H9 (cell line): ENCODE measurements around the gene PTPRR. TPM values are rescaled to one million over a fixed set of nuclear protein-coding genes. Genes with fewer than 3 reads are reported as not detected.

Source experiments
- DNase-seq: peaks from one replicate; pipeline ENCODE4 v3.0.0-alpha.2; 2017
- H2AFZ ChIP-seq: one replicate; pipeline ENCODE4 v1.6.1; 2013; ENCODE audit warnings: mild to moderate bottlenecking, low read length, control low read depth, moderate library complexity
- H2AK5ac ChIP-seq: 2 replicates; pipeline ENCODE4 v1.6.1; 2013; ENCODE audit warnings: low read length, control low read depth, mixed read lengths; ENCODE audit not compliant: insufficient read length
- H2BK120ac ChIP-seq: one replicate; pipeline ENCODE4 v1.6.1; 2013; ENCODE audit warnings: low read depth, mild to moderate bottlenecking, low read length, control low read depth, inconsistent platforms; ENCODE audit not compliant: poor library complexity, severe bottlenecking
- H2BK12ac ChIP-seq: 2 replicates; pipeline ENCODE4 v1.6.1; 2013; ENCODE audit warnings: low read length, control low read depth, mixed read lengths, low read depth; ENCODE audit not compliant: insufficient read length
- H2BK15ac ChIP-seq: 2 replicates; pipeline ENCODE4 v1.6.1; 2013; ENCODE audit warnings: low read depth, low read length, control low read depth
- H2BK20ac ChIP-seq: one replicate; pipeline ENCODE4 v1.6.1; 2013; ENCODE audit warnings: low read depth, mild to moderate bottlenecking, low read length, control low read depth, inconsistent platforms; ENCODE audit not compliant: poor library complexity, severe bottlenecking
- H2BK5ac ChIP-seq: 2 replicates; pipeline ENCODE4 v1.6.1; 2013; ENCODE audit warnings: low read length, control low read depth, mixed read lengths; ENCODE audit not compliant: insufficient read length
- H3K14ac ChIP-seq: 2 replicates; pipeline ENCODE4 v1.6.1; 2013; ENCODE audit warnings: low read length, control low read depth; ENCODE audit not compliant: insufficient read depth
- H3K18ac ChIP-seq: 2 replicates; pipeline ENCODE4 v1.6.1; 2013; ENCODE audit warnings: low read depth, mild to moderate bottlenecking, mixed read lengths, low read length, control low read depth; ENCODE audit not compliant: insufficient read length
- H3K23ac ChIP-seq: 2 replicates; pipeline ENCODE4 v1.6.1; 2013; ENCODE audit warnings: low read length, control low read depth, mixed read lengths, low read depth; ENCODE audit not compliant: insufficient read length
- H3K23me2 ChIP-seq: 2 replicates; pipeline ENCODE4 v1.6.1; 2013; ENCODE audit warnings: low read depth, mild to moderate bottlenecking, mixed read lengths, low read length, control low read depth; ENCODE audit not compliant: insufficient read length, poor library complexity, severe bottlenecking
- H3K27ac ChIP-seq: 2 replicates; pipeline ENCODE4 v1.5.1; 2013; ENCODE audit warnings: low read length, control low read depth, mixed read lengths, low read depth; ENCODE audit not compliant: insufficient read length
- H3K27me3 ChIP-seq: 2 replicates; pipeline ENCODE4 v1.6.1; 2013; ENCODE audit warnings: low read length, control low read depth, inconsistent platforms; ENCODE audit not compliant: insufficient read depth
- H3K4ac ChIP-seq: 2 replicates; pipeline ENCODE4 v1.6.1; 2013; ENCODE audit warnings: low read depth, mild to moderate bottlenecking, control low read depth, inconsistent platforms, low read length, moderate library complexity
- H3K4me1 ChIP-seq: 2 replicates; pipeline ENCODE4 v1.6.1; 2013; ENCODE audit warnings: low read length, control low read depth, inconsistent platforms; ENCODE audit not compliant: insufficient read depth
- H3K4me2 ChIP-seq: 2 replicates; pipeline ENCODE4 v1.6.1; 2013; ENCODE audit warnings: low read length, control low read depth, mixed read lengths; ENCODE audit not compliant: insufficient read length, insufficient read depth
- H3K56ac ChIP-seq: 2 replicates; pipeline ENCODE4 v1.6.1; 2013; ENCODE audit warnings: low read depth, mild to moderate bottlenecking, mixed read lengths, low read length, control low read depth; ENCODE audit not compliant: insufficient read length
- H3K79me1 ChIP-seq: 2 replicates; pipeline ENCODE4 v1.6.1; 2013; ENCODE audit warnings: low read depth, mild to moderate bottlenecking, moderate library complexity, low read length, control low read depth, inconsistent platforms; ENCODE audit not compliant: insufficient read depth, poor library complexity, severe bottlenecking
- H3K79me2 ChIP-seq: 2 replicates; pipeline ENCODE4 v1.6.1; 2013; ENCODE audit warnings: low read length, control low read depth, inconsistent platforms; ENCODE audit not compliant: insufficient read depth
- H3K9ac ChIP-seq: 2 replicates; pipeline ENCODE4 v1.6.1; 2013; ENCODE audit warnings: low read length, control low read depth, mixed read lengths; ENCODE audit not compliant: insufficient read length; ENCODE audit errors: extremely low read depth
- H3K9me3 ChIP-seq: one replicate; pipeline ENCODE4 v1.6.1; 2013; ENCODE audit warnings: low read depth, low read length, inconsistent platforms; ENCODE audit not compliant: control insufficient read depth
- H3T11ph ChIP-seq: one replicate; pipeline ENCODE4 v1.6.1; 2013; ENCODE audit warnings: mild to moderate bottlenecking, low read length, control low read depth, inconsistent platforms
- H4K20me1 ChIP-seq: one replicate; pipeline ENCODE4 v1.6.1; 2013; ENCODE audit not compliant: control insufficient read depth, insufficient read length, insufficient read depth
- H4K5ac ChIP-seq: 2 replicates; pipeline ENCODE4 v1.6.1; 2013; ENCODE audit warnings: low read depth, mild to moderate bottlenecking, mixed read lengths, low read length, control low read depth; ENCODE audit not compliant: insufficient read length
- H4K8ac ChIP-seq: replicated peaks from 2 replicates; pipeline ENCODE4 v1.6.1; 2013; ENCODE audit warnings: low read length, control low read depth, mixed read lengths, low read depth; ENCODE audit not compliant: insufficient read length
- H4K91ac ChIP-seq: 2 replicates; pipeline ENCODE4 v1.6.1; 2013; ENCODE audit warnings: low read depth, mild to moderate bottlenecking, moderate library complexity, mixed read lengths, low read length, control low read depth; ENCODE audit not compliant: insufficient read length
- H3K27ac Mint-ChIP-seq, 3 experiments: 2 replicates in 2 of 3; 3 replicates in 1 of 3; pipeline ENCODE4 v1.8.0; 2020 to 2021; ENCODE audit warnings: mixed read lengths in 3 of 3, mild to moderate bottlenecking in 1 of 3, moderate library complexity in 1 of 3
- H3K27me3 Mint-ChIP-seq: 2 replicates; pipeline ENCODE4 v1.8.0; 2021; ENCODE audit warnings: low read depth, mild to moderate bottlenecking, moderate library complexity, mixed read lengths
- H3K36me3 Mint-ChIP-seq, 3 experiments: 2 replicates in 2 of 3; 3 replicates in 1 of 3; pipeline ENCODE4 v1.8.0; 2020 to 2021; ENCODE audit warnings: low read depth in 3 of 3, mixed read lengths in 3 of 3; ENCODE audit not compliant: insufficient read depth in 1 of 3
- H3K4me1 Mint-ChIP-seq, 2 experiments: 2 replicates each; pipeline ENCODE4 v1.8.0; 2020; ENCODE audit warnings: mixed read lengths in 2 of 2
- H3K4me3 Mint-ChIP-seq, 2 experiments: 2 replicates in 1 of 2; 3 replicates in 1 of 2; pipeline ENCODE4 v1.8.0; 2020 to 2021; ENCODE audit warnings: mild to moderate bottlenecking in 2 of 2, mixed read lengths in 2 of 2, moderate library complexity in 1 of 2
- H3K9me3 Mint-ChIP-seq, 2 experiments: 2 replicates in 1 of 2; 3 replicates in 1 of 2; pipeline ENCODE4 v1.8.0; 2020; ENCODE audit warnings: mild to moderate bottlenecking in 2 of 2, mixed read lengths in 2 of 2, moderate library complexity in 1 of 2
- WGBS: extraction: QIAGEN DNeasy Blood & Tissue Kit; methylation state at CpG from one replicate; pipeline ENCODE4 v1.1.7; 2013; ENCODE audit warnings: missing lambda C conversion rate, low lambda C conversion rate, mixed read lengths; ENCODE audit not compliant: insufficient read length; ENCODE audit errors: extremely low coverage; 5-methylcytosine and 5-hydroxymethylcytosine counted together
- total RNA-seq: library from RNA; stranded (reverse); gene quantifications from 2 replicates; pipeline ENCODE4 v1.2.1, GENCODE V29; 2021
- TF ChIP-seq, protein P1 (sequence below): fragments of 200-600 bp; sonication (generic); conservative IDR thresholded peaks from 3 replicates; pipeline ENCODE4 v1.8.0; 2021; ENCODE audit warnings: antibody characterized with exemption, mild to moderate bottlenecking

The PTPRR gene
- total RNA-seq, 1 experiment from 2014 or later, result 0.22 TPM

DNA sequence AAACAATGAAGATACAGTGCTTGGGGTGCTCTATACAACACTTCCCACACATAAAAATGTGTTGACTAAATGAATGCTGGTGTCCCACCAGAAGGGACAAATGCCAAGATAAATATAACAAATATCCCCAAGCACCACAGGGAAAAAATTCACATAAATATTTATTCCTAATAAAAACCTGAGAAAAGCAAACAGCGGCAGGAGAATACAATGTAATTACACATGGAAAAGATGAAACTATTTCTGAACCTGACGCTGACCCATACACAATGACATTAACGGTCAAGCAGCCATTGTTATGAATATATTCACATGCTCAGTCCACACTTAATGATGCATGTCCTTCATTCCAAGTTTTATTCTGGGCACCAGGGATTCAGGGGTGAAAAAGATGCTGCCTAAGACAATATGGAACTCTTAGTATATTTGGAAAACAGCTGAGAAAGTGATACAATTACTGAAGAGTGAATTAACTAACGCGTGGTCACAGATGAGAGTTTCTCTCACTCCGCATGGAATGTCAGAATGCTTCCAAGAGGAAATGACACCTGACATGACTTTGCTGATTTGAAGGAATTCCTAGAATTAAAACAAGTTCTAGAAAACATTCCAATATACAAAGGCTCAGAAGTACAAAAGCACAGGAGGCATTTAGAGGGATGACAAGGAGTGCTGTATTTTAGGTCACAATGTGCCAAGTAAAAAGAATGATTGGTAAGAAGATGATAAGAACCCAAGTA, 27.9 kb upstream of the PTPRR start:
- no peak overlapping the region for H3K14ac ChIP-seq
- no peak overlapping the region for H2BK120ac ChIP-seq
- H3K18ac ChIP-seq, result no peak overlapping the region
- H3K56ac ChIP-seq, result no peak overlapping the region
- H3K23ac ChIP-seq, result no peak overlapping the region
- H2AK5ac ChIP-seq, result no peak overlapping the region
- no peak overlapping the region for H2BK15ac ChIP-seq
- Mint-ChIP-seq H3K27me3 (no peaks in the 10 kb centered on the region), H3K36me3 (no peaks in the 10 kb centered on the region), H3K27ac (no peak overlapping the region), H3K4me1 (no peaks in the 10 kb centered on the region), H3K4me3 (no peak overlapping the region), H3K9me3 (0 out of 5 replicates have a peak, but pooled peaks cover 3% of the 10 kb centered on the region in 2 experiments)
- no peak overlapping the region for H3K27ac ChIP-seq
- H3K23me2 ChIP-seq, result no peaks in the 10 kb centered on the region
- H4K8ac ChIP-seq, result no peak overlapping the region
- H4K91ac ChIP-seq, result no peak overlapping the region
- no peak overlapping the region for H2AFZ ChIP-seq
- no peaks in the 10 kb centered on the region for H4K20me1 ChIP-seq
- H3K9me3 ChIP-seq, result no peaks in the 10 kb centered on the region
- H3T11ph ChIP-seq, result no peak overlapping the region
- no peak overlapping the region for H2BK20ac ChIP-seq
- H3K27me3 ChIP-seq, result no peaks in the 10 kb centered on the region
- no peak overlapping the region for H2BK12ac ChIP-seq
- no peak overlapping the region for H2BK5ac ChIP-seq
- H4K5ac ChIP-seq, result no peak overlapping the region
- TF ChIP-seq, protein P1, sequence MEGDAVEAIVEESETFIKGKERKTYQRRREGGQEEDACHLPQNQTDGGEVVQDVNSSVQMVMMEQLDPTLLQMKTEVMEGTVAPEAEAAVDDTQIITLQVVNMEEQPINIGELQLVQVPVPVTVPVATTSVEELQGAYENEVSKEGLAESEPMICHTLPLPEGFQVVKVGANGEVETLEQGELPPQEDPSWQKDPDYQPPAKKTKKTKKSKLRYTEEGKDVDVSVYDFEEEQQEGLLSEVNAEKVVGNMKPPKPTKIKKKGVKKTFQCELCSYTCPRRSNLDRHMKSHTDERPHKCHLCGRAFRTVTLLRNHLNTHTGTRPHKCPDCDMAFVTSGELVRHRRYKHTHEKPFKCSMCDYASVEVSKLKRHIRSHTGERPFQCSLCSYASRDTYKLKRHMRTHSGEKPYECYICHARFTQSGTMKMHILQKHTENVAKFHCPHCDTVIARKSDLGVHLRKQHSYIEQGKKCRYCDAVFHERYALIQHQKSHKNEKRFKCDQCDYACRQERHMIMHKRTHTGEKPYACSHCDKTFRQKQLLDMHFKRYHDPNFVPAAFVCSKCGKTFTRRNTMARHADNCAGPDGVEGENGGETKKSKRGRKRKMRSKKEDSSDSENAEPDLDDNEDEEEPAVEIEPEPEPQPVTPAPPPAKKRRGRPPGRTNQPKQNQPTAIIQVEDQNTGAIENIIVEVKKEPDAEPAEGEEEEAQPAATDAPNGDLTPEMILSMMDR, result no peak
- no peak overlapping the region for H3K4ac ChIP-seq
- no peaks in the 10 kb centered on the region for H3K79me2 ChIP-seq
- H3K9ac ChIP-seq, result no peak overlapping the region
- DNase-seq, result no peak
- no peak overlapping the region for H3K4me2 ChIP-seq
- no peaks in the 10 kb centered on the region for H3K79me1 ChIP-seq
- no peaks in the 10 kb centered on the region for H3K4me1 ChIP-seq
- no CpG with 5 or more reads among the region's 6 CpGs for WGBS
